K562 treated with DMSO at 1 percent for 12 hours (cell line): ENCODE measurements around the gene CAMK2N2. TPM values are rescaled to one million over a fixed set of nuclear protein-coding genes. Genes with fewer than 3 reads are reported as not detected.

Experiments used
- total RNA-seq: library from RNA; unstranded; fragments of 300-600 nt; gene quantifications from 2 replicates; pipeline ENCODE4 v1.2.3, GENCODE V29; 2022; ENCODE audit not compliant: insufficient read depth

CAMK2N2 gene
- not detected in 2 replicates for total RNA-seq

DNA sequence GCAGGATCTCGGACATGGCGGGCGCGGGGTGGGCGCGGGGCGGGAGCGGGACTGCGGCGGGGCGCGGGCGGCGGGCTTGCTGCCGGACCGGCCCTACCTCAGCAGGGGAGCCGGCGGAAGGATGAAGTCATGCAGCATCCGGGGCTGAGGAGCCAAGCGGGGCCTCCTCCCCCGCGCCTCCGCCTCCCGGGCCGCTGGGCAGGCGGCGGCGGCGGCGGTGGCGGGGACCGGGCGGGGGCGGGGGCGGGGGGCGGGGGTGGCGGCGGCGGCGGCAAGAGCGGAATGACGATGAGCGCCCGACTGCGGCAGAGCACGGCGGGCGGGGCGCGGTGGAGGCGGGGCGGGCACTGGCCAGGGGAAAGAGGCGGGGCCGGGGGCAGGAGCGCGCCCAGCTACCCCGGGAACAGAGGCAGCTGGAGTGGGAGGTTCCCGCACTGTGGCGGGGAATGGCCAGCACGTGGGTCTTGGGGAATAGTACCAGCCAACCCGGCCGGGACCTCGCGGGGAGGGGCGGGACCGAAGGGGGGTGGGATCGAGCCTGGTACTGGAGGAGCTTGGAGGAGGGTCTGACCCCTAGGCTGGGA lies at the start of gene CAMK2N2:
TSS of gene CAMK2N2 (minus strand) at position 284 of the 584 bp plus-strand sequence. CDS start at position 16, 268 bp downstream.

DNA sequence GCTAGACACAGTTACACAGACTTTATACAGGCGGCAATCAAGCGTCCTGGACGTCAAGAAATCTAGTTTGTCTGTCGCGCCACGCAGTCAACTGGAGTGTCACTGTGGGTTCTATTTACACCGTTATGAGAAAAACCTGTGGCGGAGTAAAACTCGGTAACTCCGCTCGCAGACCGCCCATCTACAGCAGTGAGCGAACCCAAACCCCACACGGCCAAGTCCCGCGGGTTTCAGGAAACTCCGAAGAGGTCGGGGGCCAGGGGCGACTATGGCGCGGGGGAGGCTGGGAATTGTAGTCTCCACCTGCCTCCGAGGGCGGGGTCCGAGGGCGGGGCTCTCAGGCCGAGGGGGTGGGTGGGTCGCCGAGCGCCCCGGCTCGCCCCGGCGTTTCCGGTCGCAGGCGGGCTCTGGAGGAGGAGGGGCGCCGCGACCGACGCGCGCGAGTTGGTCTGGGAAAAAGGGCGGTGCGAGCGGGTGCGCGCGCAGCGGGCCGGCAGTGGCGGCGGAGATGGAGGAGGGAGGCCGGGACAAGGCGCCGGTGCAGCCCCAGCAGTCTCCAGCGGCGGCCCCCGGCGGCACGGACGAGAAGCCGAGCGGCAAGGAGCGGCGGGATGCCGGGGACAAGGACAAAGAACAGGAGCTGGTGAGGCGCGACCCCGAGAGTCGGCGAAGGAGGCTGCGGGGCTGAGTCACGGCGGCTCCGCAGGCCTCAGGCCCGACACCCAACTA lies 37.6 kb upstream of the CAMK2N2 start, which contains the start of gene PSMD2:
TSS of gene PSMD2 (plus strand) at position 483 of the 729 bp plus-strand sequence. CDS start at position 509, 26 bp downstream.

DNA sequence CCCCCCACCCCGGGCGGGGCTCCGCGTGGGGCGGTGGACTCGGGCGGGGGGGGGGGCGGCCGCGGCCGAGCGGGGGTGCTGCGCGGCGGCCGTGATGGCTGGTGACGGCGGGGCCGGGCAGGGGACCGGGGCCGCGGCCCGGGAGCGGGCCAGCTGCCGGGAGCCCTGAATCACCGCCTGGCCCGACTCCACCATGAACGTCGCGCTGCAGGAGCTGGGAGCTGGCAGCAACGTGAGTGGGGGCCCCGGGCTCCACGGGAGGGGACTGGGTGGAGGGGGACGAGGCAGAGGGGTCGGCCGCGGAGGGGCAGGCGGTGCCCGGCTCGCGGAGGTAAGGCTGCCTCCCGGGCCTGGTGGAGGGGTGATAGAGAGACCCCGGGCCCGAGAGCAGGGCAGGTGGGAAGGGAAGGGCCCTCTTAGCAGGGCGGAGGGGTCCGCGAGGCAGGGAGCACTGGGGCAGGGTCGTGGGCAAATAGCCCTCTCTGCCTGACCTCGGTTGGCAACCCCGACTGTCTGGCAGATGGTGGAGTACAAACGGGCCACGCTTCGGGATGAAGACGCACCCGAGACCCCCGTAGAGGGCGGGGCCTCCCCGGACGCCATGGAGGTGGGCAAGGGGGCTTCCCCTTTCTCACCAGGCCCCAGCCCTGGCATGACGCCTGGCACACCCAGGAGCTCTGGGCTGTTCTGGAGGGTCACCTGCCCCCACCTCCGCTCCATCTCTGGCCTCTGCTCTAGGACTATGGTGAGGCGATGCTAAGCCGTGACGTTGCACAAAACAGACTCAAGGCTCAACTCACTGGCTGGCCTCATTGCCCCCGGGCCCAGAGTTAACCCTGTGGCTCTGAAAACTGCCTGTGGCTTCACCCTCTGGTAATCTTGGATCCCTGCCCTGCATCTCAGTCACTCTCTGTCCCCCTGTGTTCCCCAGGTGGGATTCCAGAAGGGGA lies 14.9 kb upstream of the CAMK2N2 start, which contains the start of gene ECE2:
TSS of gene ECE2 (plus strand) at position 62 of the 950 bp plus-strand sequence. CDS start at position 194, 132 bp downstream.

DNA sequence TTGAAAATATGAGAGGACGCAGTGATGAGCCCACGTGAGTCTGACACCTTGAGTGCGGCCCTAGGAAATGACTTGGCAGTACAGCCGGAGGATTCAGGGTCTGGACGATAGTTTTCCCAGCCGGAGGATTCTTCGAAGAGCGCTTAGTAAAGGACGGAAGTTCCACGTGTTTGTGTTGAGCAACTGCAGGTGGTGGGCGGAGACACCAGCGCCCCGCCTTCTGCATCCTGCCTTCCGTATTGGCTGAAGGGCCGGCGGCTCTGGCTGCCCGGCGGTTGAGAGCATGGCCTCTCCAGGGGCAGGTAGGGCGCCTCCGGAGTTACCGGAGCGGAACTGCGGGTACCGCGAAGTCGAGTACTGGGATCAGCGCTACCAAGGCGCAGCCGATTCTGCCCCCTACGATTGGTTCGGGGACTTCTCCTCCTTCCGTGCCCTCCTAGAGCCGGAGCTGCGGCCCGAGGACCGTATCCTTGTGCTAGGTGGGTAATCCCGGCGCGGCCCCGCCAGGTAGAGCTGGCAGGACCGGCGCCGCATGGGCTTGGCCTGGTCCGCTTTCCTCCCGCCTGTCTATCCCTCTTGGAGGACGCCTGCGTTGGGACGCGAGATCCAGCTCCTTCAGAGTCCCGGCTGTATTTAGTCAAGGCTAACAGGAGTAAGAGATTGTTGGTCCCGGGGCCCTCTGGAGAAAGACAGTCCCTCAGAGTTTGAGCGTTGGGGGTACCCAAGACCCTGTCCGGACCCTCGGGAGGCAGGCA lies 11.8 kb downstream of the CAMK2N2 start, which contains the start of gene EEF1AKMT4:
TSS of gene EEF1AKMT4 (plus strand) at position 261 of the 755 bp plus-strand sequence. CDS start at position 284, 23 bp downstream.

DNA sequence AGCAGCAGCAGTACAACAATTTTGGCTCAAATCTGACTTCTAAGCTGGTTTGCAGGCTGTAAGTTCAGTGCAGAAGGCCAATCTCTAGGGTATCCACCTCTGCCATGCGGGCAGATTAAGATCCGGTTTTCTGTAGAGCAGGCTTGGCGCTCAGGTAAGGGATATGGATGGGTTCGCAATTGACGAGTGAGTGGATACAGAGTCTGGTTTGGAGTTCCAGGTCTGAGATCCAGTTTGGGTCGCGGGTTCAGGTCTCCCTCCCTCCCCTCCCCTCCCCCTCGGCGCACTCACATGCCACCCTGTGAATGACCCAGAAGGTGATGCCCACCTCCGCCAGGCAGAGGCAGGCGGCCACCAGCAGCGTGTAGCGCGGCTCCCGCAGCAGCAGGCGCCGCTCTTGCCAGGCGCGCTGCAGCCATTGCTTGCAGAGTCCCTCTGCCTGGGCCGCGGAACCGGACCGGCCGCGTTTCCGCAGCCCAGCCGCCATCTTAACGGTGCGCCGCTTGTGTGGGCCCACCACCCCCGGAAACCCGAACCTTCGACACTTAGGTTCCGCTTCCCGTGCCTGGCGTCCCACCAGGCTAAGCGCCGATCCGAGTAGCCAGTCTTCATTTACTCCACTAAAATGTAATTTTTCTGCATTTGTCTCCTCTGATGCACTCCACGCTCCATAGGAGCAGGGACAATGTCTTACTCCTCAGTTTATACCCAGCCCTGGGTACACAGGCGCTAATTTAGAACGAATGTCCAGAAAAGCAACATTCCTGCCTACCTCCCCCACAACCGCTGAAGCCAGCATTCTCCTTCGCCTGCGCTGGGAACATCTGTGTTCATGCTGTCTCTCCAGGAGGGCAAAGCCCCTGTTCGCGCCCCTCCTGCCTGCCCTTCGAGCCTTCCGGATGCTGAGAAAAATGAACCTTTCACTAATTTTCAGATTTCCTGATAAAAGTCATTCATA lies 12.6 kb downstream of the CAMK2N2 start, which contains the start of gene ALG3:
TSS of gene ALG3 (minus strand) at position 509 of the 958 bp plus-strand sequence. CDS start at position 487, 22 bp downstream.

DNA sequence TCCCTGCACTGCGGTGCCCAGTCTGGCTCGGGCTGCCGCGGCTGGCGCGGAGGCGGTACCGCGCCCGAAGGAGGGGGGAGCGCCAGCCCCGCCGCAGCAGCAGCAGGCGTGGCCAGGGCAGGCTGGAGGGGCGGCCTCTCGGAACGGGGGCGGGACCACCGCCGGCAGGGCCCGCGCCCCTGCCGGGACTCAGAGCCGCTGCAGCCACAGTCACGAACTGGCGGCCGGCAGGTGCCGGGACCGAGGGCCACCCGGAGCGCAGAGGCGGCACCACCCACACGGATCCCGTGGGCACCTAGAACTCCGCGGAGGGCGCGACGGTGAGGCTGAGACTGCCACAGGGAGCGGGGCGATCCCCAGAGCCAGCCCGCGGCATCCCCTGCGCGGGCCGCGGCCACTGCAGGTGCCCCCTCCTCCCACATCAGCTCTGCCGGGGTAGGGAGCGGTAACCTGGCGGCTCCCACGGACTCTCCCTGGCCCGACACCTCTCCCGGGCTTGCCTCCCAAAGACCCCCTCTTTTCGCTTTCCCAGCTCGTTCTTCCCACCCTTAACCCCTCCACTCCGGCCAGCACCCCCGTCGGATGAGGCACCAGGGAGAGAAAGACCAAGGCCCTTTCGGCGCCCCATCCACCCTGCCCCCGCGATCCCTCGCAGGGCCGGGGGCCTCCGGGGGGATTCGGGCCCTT lies 31.8 kb downstream of the CAMK2N2 start, which contains the start of gene VWA5B2:
TSS of gene VWA5B2 (plus strand) at position 192 of the 687 bp plus-strand sequence. CDS start 944 bp downstream, outside the sequence.

Other genes with a start within 250 kb of the CAMK2N2 start
- gene ABCC5, start 243.7 kb downstream of the CAMK2N2 start, total RNA-seq: 10.7 and 30.3 TPM in 2 replicates
- not detected in 2 replicates for gene HTR3D, start 229.8 kb downstream of the CAMK2N2 start, total RNA-seq
- gene HTR3C, start 208.5 kb downstream of the CAMK2N2 start, total RNA-seq: not detected in 2 replicates
- not detected in 2 replicates for gene HTR3E, start 164.5 kb downstream of the CAMK2N2 start, total RNA-seq
- gene EIF2B5, start 126.2 kb downstream of the CAMK2N2 start, total RNA-seq: 43.2 and 69.8 TPM in 2 replicates
- gene DVL3, start 106.2 kb downstream of the CAMK2N2 start, total RNA-seq: 18.5 and 63.6 TPM in 2 replicates
- gene AP2M1, start 86.7 kb downstream of the CAMK2N2 start, total RNA-seq: 473 and 546 TPM in 2 replicates
- gene ABCF3, start 75.4 kb downstream of the CAMK2N2 start, total RNA-seq: 37.1 and 46.9 TPM in 2 replicates
- not detected in 2 replicates for gene VWA5B2, start 32.0 kb downstream of the CAMK2N2 start, total RNA-seq
- 64.3 and 90.9 TPM in 2 replicates for gene ALG3, start 12.6 kb downstream of the CAMK2N2 start, total RNA-seq
- 10.6 and 16.2 TPM in 2 replicates for gene EEF1AKMT4, start 11.9 kb downstream of the CAMK2N2 start, total RNA-seq
- not detected in 2 replicates for gene ECE2, start 14.5 kb upstream of the CAMK2N2 start, total RNA-seq
- 273 and 379 TPM in 2 replicates for gene PSMD2, start 37.7 kb upstream of the CAMK2N2 start, total RNA-seq
- 136 and 214 TPM in 2 replicates for gene EIF4G1, start 53.1 kb upstream of the CAMK2N2 start, total RNA-seq
- gene FAM131A, start 76.0 kb upstream of the CAMK2N2 start, total RNA-seq: 15.2 and 18.3 TPM in 2 replicates
- gene CLCN2, start 100.1 kb upstream of the CAMK2N2 start, total RNA-seq: 5.2 and 12.0 TPM in 2 replicates
- 101 and 109 TPM in 2 replicates for gene POLR2H, start 100.2 kb upstream of the CAMK2N2 start, total RNA-seq
- 0.62 TPM in 1 of 2 replicates, not detected in the other for gene THPO, start 116.7 kb upstream of the CAMK2N2 start, total RNA-seq
- gene CHRD, start 118.5 kb upstream of the CAMK2N2 start, total RNA-seq: 0.41 and 3.4 TPM in 2 replicates